Measurements from ENCODE around the gene MIR17HG. TPM values are rescaled to one million over a fixed set of nuclear protein-coding genes. Genes with fewer than 3 reads are reported as not detected.

Gene MIR17HG
- total and polyA plus RNA-seq, 2 donors (not counting 1 experiment from before 2014, with no cell fraction given) = 0.42 to 3.3 TPM

- no peaks in the 10 kb centered on the region for H3K9me3 ChIP-seq (ENCODE audit: control insufficient read depth, insufficient read depth, low read depth, low read length)
- H2AFZ ChIP-seq (ENCODE audit: low read length) = no peak overlapping the region
- H3K27me3 ChIP-seq (ENCODE audit: control insufficient read depth, insufficient read depth, low read length) = no peaks in the 10 kb centered on the region
- no peaks in the 10 kb centered on the region for H3K4me1 ChIP-seq (ENCODE audit: control insufficient read depth, extremely low read depth, insufficient read depth, low read length)
- TF ChIP-seq EZH2 (IDR thresholded peaks at IDR 0.05; ENCODE audit: low read length, missing control alignments) = no peak
- TF ChIP-seq, protein P1, sequence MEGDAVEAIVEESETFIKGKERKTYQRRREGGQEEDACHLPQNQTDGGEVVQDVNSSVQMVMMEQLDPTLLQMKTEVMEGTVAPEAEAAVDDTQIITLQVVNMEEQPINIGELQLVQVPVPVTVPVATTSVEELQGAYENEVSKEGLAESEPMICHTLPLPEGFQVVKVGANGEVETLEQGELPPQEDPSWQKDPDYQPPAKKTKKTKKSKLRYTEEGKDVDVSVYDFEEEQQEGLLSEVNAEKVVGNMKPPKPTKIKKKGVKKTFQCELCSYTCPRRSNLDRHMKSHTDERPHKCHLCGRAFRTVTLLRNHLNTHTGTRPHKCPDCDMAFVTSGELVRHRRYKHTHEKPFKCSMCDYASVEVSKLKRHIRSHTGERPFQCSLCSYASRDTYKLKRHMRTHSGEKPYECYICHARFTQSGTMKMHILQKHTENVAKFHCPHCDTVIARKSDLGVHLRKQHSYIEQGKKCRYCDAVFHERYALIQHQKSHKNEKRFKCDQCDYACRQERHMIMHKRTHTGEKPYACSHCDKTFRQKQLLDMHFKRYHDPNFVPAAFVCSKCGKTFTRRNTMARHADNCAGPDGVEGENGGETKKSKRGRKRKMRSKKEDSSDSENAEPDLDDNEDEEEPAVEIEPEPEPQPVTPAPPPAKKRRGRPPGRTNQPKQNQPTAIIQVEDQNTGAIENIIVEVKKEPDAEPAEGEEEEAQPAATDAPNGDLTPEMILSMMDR (conservative IDR thresholded peaks at IDR 0.05 in 1 of 2, IDR thresholded peaks at IDR 0.05 in 1 of 2; ENCODE audit: low read depth in 1 of 2, low read length in 2 of 2) = no peak
- no peak overlapping the region for H3K9ac ChIP-seq (ENCODE audit: insufficient read depth, low read length)
- no peak overlapping the region for H3K4me3 ChIP-seq (replicated peaks in 1 of 4; ENCODE audit: control extremely low read depth in 1 of 4, insufficient read depth in 1 of 4, low read depth in 3 of 4, low read length in 4 of 4)
- H4K20me1 ChIP-seq (ENCODE audit: control insufficient read depth, extremely low read depth, insufficient read depth, low read length) = no peaks in the 10 kb centered on the region
- no peak overlapping the region for H3K27ac ChIP-seq (ENCODE audit: insufficient read depth, low read length)
- DNase-seq (ENCODE audit: low read depth in 2 of 2) = no peak
- no peaks in the 10 kb centered on the region for H3K79me2 ChIP-seq (ENCODE audit: control insufficient read depth, insufficient read depth, low read length)
- H3K4me2 ChIP-seq (ENCODE audit: extremely low read depth, insufficient read depth, low read length) = no peak overlapping the region
- no peaks in the 10 kb centered on the region for H3K36me3 ChIP-seq (ENCODE audit: control insufficient read depth, insufficient read depth, low read length)
These were observed 35.2 kb upstream of the MIR17HG start for GRCh38 chr13:91312324-91312723.

GRCh38 chr13:91313103-91313502 lies 34.4 kb upstream of the MIR17HG start:
- Histone ChIP-seq H3K36me3 (ENCODE audit: control insufficient read depth, insufficient read depth, low read length) (no peaks in the 10 kb centered on the region), H3K9ac (ENCODE audit: insufficient read depth, low read length) (no peak overlapping the region), H3K9me3 (ENCODE audit: control insufficient read depth, insufficient read depth, low read depth, low read length) (no peaks in the 10 kb centered on the region), H3K27me3 (ENCODE audit: control insufficient read depth, insufficient read depth, low read length) (no peaks in the 10 kb centered on the region), H3K4me2 (ENCODE audit: extremely low read depth, insufficient read depth, low read length) (no peak overlapping the region), H2AFZ (ENCODE audit: low read length) (no peak overlapping the region), H4K20me1 (ENCODE audit: control insufficient read depth, extremely low read depth, insufficient read depth, low read length) (no peaks in the 10 kb centered on the region), H3K4me1 (ENCODE audit: control insufficient read depth, extremely low read depth, insufficient read depth, low read length) (no peaks in the 10 kb centered on the region), H3K27ac (ENCODE audit: insufficient read depth, low read length) (no peak overlapping the region), H3K79me2 (ENCODE audit: control insufficient read depth, insufficient read depth, low read length) (no peaks in the 10 kb centered on the region), H3K4me3 (replicated peaks in 1 of 4; ENCODE audit: control extremely low read depth in 1 of 4, insufficient read depth in 1 of 4, low read depth in 3 of 4, low read length in 4 of 4) (peak overlapping the region in 1 of 4 experiments; percentile 34)
- DNase-seq (ENCODE audit: low read depth in 2 of 2) = peak; percentile 6 to 36
- TF ChIP-seq EZH2 (IDR thresholded peaks at IDR 0.05; ENCODE audit: low read length, missing control alignments) = no peak
- TF ChIP-seq, protein P1 (conservative IDR thresholded peaks at IDR 0.05 in 1 of 2, IDR thresholded peaks at IDR 0.05 in 1 of 2; ENCODE audit: low read depth in 1 of 2, low read length in 2 of 2) = peak; percentile 50 to 62

DNA sequence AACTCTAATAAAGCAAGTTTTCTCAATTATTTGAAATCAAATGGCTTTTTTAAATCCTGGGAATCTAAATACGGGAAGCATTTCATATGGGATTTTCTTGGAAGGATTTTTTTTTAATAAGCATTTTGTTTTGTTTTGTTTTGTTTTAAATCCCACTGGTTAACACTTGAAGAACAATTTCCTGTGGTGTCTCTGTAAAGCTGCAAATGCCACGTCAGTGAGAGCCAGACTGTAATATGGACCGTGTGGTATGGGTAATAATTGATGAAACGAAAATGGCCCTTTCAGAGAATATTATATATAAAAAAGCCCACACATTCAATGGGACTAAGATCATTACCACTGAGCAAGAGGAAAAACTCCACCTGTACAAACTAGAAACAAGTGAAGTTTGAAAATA lies 33.9 kb upstream of the MIR17HG start:
- Histone ChIP-seq H3K36me3 (ENCODE audit: control insufficient read depth, insufficient read depth, low read length) (no peaks in the 10 kb centered on the region), H3K27ac (ENCODE audit: insufficient read depth, low read length) (no peak overlapping the region), H4K20me1 (ENCODE audit: control insufficient read depth, extremely low read depth, insufficient read depth, low read length) (no peaks in the 10 kb centered on the region), H3K79me2 (ENCODE audit: control insufficient read depth, insufficient read depth, low read length) (no peaks in the 10 kb centered on the region), H3K9me3 (ENCODE audit: control insufficient read depth, insufficient read depth, low read depth, low read length) (no peaks in the 10 kb centered on the region), H3K4me1 (ENCODE audit: control insufficient read depth, extremely low read depth, insufficient read depth, low read length) (no peaks in the 10 kb centered on the region), H3K4me3 (replicated peaks in 1 of 4; ENCODE audit: control extremely low read depth in 1 of 4, insufficient read depth in 1 of 4, low read depth in 3 of 4, low read length in 4 of 4) (peak overlapping the region in 1 of 4 experiments; percentile 34), H3K9ac (ENCODE audit: insufficient read depth, low read length) (no peak overlapping the region), H3K27me3 (ENCODE audit: control insufficient read depth, insufficient read depth, low read length) (no peaks in the 10 kb centered on the region), H3K4me2 (ENCODE audit: extremely low read depth, insufficient read depth, low read length) (no peak overlapping the region), H2AFZ (ENCODE audit: low read length) (no peak overlapping the region)
- DNase-seq (ENCODE audit: low read depth in 2 of 2) = no peak
- TF ChIP-seq, protein P1 (conservative IDR thresholded peaks at IDR 0.05 in 1 of 2, IDR thresholded peaks at IDR 0.05 in 1 of 2; ENCODE audit: low read depth in 1 of 2, low read length in 2 of 2) = no peak
- TF ChIP-seq EZH2 (IDR thresholded peaks at IDR 0.05; ENCODE audit: low read length, missing control alignments) = no peak

Measured in fibroblast of lung (primary cell).